CD4-positive, alpha-beta memory T cell (primary cell): ENCODE data around the gene CRIM1. TPM values are rescaled to one million over a fixed set of nuclear protein-coding genes. Genes with fewer than 3 reads are reported as not detected.

Experiments used
- CTCF ChIA-PET: fragments of 350-600 bp; sonication (Branson Sonifier 250); formaldehyde crosslinking; loops from one replicate; lab custom pipeline; 2021; ENCODE audit warnings: inconsistent platforms; ENCODE audit not compliant: partially characterized antibody; lab: Charles Lee
- POLR2A ChIA-PET: fragments of 350-600 bp; sonication (Branson Sonifier 250); formaldehyde crosslinking; loops from one replicate; lab custom pipeline; 2021; ENCODE audit not compliant: partially characterized antibody; lab: Charles Lee
- DNase-seq, 5 donors: peaks; one replicate each; pipeline versions ENCODE4 v3.0.0 to v3.0.0-alpha.2; 2020 to 2022; ENCODE audit warnings: mixed read lengths in 1 of 5
- H3K27ac ChIP-seq: one replicate; pipeline ENCODE4 v1.7.0; 2013; ENCODE audit warnings: low read depth, low read length
- H3K27me3 ChIP-seq: 2 replicates; pipeline ENCODE4 v1.7.0; 2013; ENCODE audit warnings: mild to moderate bottlenecking, low read length, moderate library complexity; ENCODE audit not compliant: insufficient read depth
- H3K36me3 ChIP-seq: 2 replicates; pipeline ENCODE4 v1.7.0; 2013; ENCODE audit warnings: mild to moderate bottlenecking, low read length, moderate library complexity; ENCODE audit not compliant: insufficient read depth
- H3K4me1 ChIP-seq: 2 replicates; pipeline ENCODE4 v1.7.0; 2013; ENCODE audit warnings: mild to moderate bottlenecking, low read length, moderate library complexity; ENCODE audit not compliant: insufficient read depth
- H3K4me3 ChIP-seq, 2 donors: one replicate each; pipeline ENCODE4 v1.7.0; 2013; ENCODE audit warnings: low read length in 2 of 2, mild to moderate bottlenecking in 1 of 2
- H3K9me3 ChIP-seq, 2 donors: one replicate each; pipeline ENCODE4 v1.7.0; 2013; ENCODE audit warnings: low read length in 2 of 2, control low read depth in 1 of 2; ENCODE audit not compliant: control insufficient read depth in 1 of 2
- H3K27ac Mint-ChIP-seq, 7 donors: one replicate each; pipeline ENCODE4 v1.8.0; 2020 to 2021; ENCODE audit warnings: mixed read lengths in 7 of 7, mild to moderate bottlenecking in 6 of 7, inconsistent platforms in 3 of 7, moderate library complexity in 3 of 7
- H3K27me3 Mint-ChIP-seq, 2 donors: one replicate each; pipeline ENCODE4 v1.8.0; 2020 to 2021; ENCODE audit warnings: mixed read lengths in 2 of 2
- H3K36me3 Mint-ChIP-seq, 2 donors: one replicate each; pipeline ENCODE4 v1.8.0; 2020 to 2021; ENCODE audit warnings: mixed read lengths in 2 of 2, inconsistent platforms in 1 of 2, mild to moderate bottlenecking in 1 of 2
- H3K4me1 Mint-ChIP-seq, 4 donors: one replicate each; pipeline ENCODE4 v1.8.0; 2020 to 2021; ENCODE audit warnings: mixed read lengths in 4 of 4, mild to moderate bottlenecking in 1 of 4
- H3K4me3 Mint-ChIP-seq, 8 donors: one replicate each; pipeline ENCODE4 v1.8.0; 2020 to 2021; ENCODE audit warnings: mixed read lengths in 8 of 8, mild to moderate bottlenecking in 7 of 8, moderate library complexity in 6 of 8, inconsistent platforms in 3 of 8
- H3K9me3 Mint-ChIP-seq, 8 donors: one replicate each; pipeline ENCODE4 v1.8.0; 2020 to 2021; ENCODE audit warnings: mixed read lengths in 8 of 8, mild to moderate bottlenecking in 5 of 8, inconsistent platforms in 3 of 8, moderate library complexity in 1 of 8
- intact Hi-C: fragments of 100-400 bp; cut with micrococcal nuclease; formaldehyde crosslinking; loops from one replicate; pipeline ENCODE4 v1.15.1; 2023
- polyA plus RNA-seq, 2 donors: library from polyadenylated mRNA; unstranded; fragments of 300-500 nt; fragmentation: Illumina TruSeq; gene quantifications; one replicate each; pipeline ENCODE4 v1.2.3, GENCODE V29; 2021
- total RNA-seq, 2 experiments: library from RNA; stranded (reverse); gene quantifications; one replicate each; pipeline ENCODE4 v1.2.3, GENCODE V29; 2021

Gene CRIM1
- total and polyA plus RNA-seq, 4 experiments from 2014 or later: 0.91 to 12.0 (median 6.8) TPM; not detected in 1

DNA sequence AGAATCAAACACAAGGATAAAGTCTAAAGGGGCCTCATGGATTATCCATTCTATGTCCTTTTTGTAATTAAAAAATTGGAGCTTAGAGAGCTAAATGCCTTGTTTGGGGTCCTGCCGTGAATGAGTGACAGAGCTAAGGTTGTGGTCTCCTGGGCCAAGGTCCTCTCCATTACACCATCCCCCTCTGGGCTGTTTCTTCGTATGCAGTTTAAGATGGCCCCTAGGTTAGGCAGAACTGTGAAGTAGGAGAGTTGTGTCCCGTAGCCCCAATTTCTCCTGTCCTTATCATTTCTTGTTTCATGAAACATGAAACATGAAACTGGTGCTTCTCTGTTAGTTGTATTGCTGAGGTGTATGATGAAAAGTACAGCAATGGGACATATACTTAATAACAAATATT lies 32.9 kb downstream of the CRIM1 start:
- no peaks in the 10 kb centered on the region for H3K36me3 ChIP-seq
- no peaks in the 10 kb centered on the region for H3K36me3 Mint-ChIP-seq
- H3K4me1 Mint-ChIP-seq: peaks cover 5 to 18% (median 12%) of the 10 kb centered on the region in 4 donors
- no peaks in the 10 kb centered on the region for H3K27me3 Mint-ChIP-seq
- no peak overlapping the region for H3K27ac Mint-ChIP-seq
- peaks cover 7% of the 10 kb centered on the region for H3K4me1 ChIP-seq
- CTCF ChIA-PET: no interaction called here
- H3K27ac ChIP-seq: no peak overlapping the region
- H3K27me3 ChIP-seq: no peaks in the 10 kb centered on the region
- intact Hi-C loops: no loop called here
- no peak overlapping the region for H3K4me3 ChIP-seq
- DNase-seq: no peak
- POLR2A ChIA-PET: no interaction called here
- H3K9me3 ChIP-seq: no peaks in the 10 kb centered on the region
- no peaks in the 10 kb centered on the region for H3K9me3 Mint-ChIP-seq
- no peak overlapping the region for H3K4me3 Mint-ChIP-seq

DNA sequence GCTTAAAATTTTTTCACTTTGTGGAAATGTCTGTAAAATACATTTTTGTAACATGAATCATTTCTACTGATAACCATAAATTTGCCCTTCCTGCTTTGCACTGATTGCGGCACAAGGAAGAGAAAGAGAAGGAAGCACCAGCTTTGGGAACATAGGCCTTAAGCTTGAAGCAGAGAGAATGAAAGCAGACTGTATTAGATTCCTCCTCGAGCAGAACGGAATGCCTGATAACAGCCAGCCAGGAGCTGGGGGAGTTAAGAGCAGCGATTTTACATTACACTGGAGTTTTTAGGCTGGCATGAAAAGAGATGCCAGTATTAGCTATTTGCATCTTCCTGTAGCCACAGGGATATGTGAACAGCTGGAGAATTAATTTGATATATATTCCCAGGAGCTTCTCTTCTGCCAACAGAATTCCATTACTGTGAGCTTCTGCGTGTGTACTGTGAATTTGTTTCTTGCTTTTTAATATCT lies 33.5 kb downstream of the CRIM1 start:
- no peak overlapping the region for H3K4me3 Mint-ChIP-seq
- peaks cover 7% of the 10 kb centered on the region for H3K4me1 ChIP-seq
- POLR2A ChIA-PET: no interaction called here

DNA sequence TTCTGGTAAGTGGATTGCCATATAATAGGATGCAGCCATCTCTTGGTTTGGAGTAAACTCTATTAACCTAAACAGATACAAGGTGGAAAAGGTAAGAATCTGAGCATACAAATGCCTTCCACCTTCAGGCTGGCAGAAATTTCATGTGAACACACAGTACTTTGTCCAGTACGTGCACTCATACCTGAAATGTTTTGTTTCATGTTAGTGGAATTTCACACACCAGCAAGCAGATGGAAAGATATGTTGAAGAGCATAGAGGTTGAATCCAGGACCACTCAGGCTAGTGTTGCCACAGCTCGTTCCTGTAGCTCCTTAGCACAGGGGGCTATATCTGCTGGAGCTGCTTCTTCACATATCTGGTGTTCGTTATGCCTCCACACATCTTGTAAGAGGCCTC lies 34.0 kb downstream of the CRIM1 start:
- H3K4me1 ChIP-seq: peaks cover 7% of the 10 kb centered on the region

More for the DNA sequence above, 33.5 kb downstream of the CRIM1 start:
- Histone ChIP-seq H3K4me3 (no peak overlapping the region), H3K36me3 (no peaks in the 10 kb centered on the region), H3K9me3 (no peaks in the 10 kb centered on the region), H3K27ac (no peak overlapping the region), H3K27me3 (no peaks in the 10 kb centered on the region)
- Mint-ChIP-seq H3K36me3 (no peaks in the 10 kb centered on the region), H3K4me1 (peaks cover 5 to 18% (median 12%) of the 10 kb centered on the region in 4 donors), H3K27me3 (no peaks in the 10 kb centered on the region), H3K9me3 (no peaks in the 10 kb centered on the region), H3K27ac (no peak overlapping the region)
- DNase-seq: no peak
- CTCF ChIA-PET: interaction anchor here (0.9 to 1.0 kb wide), 2 partner anchors 36 to 390 kb away, joined by 3 to 4 read pairs; no protein-coding TSS in a partner anchor
- intact Hi-C loops: no loop called here

DNA sequence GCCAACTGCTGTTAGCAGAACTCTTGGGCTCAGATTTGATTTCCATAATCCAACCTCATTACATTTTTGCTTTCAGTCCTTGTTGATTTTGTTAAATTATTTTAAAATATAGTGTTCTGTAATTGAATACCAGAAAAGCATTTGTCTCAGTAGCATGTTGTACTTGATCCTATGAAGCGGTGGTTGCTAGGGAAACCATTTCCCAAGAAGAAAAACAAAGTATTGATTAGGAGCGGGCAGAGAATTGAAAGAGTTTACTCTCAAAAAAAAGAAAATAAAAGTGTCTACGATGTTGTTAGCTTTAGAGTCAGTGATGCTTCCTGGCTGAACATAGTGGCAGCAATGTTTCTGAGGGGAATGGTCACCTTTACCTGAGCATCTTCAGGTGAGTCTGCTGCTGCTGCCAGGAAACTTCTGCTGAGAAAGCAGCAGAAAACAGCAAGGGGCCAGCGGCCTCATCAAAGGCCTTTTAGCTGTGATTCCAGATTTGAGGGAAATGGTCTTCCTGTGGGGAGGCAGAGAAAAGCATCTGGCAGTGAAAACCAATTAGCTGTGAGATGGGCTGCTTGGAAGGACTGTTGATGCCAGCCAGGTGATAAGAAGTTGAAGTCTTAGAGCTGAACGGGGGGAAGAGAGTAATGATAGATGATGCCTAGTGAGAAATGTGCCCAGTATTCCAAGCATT lies 37.1 kb downstream of the CRIM1 start:
- Histone ChIP-seq H3K4me3 (no peak overlapping the region), H3K36me3 (no peaks in the 10 kb centered on the region), H3K4me1 (peaks cover under 1% of the 10 kb centered on the region), H3K9me3 (no peaks in the 10 kb centered on the region), H3K27me3 (no peaks in the 10 kb centered on the region), H3K27ac (no peak overlapping the region)
- Mint-ChIP-seq H3K36me3 (no peaks in the 10 kb centered on the region), H3K27me3 (no peaks in the 10 kb centered on the region), H3K4me3 (no peak overlapping the region), H3K9me3 (peaks cover 0 to 2% (median 0%) of the 10 kb centered on the region in 8 donors), H3K27ac (no peak overlapping the region), H3K4me1 (peaks cover 1 to 3% (median 2%) of the 10 kb centered on the region in 4 donors)
- ChIA-PET POLR2A (no interaction called here), CTCF (no interaction called here)
- no peak for DNase-seq
- intact Hi-C loops: no loop called here

More for the DNA sequence above, 34.0 kb downstream of the CRIM1 start:
- Mint-ChIP-seq H3K4me3 (no peak overlapping the region), H3K4me1 (peaks cover 5 to 18% (median 12%) of the 10 kb centered on the region in 4 donors), H3K27ac (no peak overlapping the region), H3K27me3 (no peaks in the 10 kb centered on the region), H3K9me3 (no peaks in the 10 kb centered on the region), H3K36me3 (no peaks in the 10 kb centered on the region)
- intact Hi-C loops: no loop called here
- no peak for DNase-seq
- POLR2A ChIA-PET: no interaction called here
- H3K4me3 ChIP-seq: no peak overlapping the region
- CTCF ChIA-PET: interaction anchor here (0.9 to 1.0 kb wide), 2 partner anchors 37 to 390 kb away, joined by 3 to 4 read pairs; no protein-coding TSS in a partner anchor
- H3K36me3 ChIP-seq: no peaks in the 10 kb centered on the region
- H3K27me3 ChIP-seq: no peaks in the 10 kb centered on the region
- no peaks in the 10 kb centered on the region for H3K9me3 ChIP-seq
- H3K27ac ChIP-seq: no peak overlapping the region

DNA sequence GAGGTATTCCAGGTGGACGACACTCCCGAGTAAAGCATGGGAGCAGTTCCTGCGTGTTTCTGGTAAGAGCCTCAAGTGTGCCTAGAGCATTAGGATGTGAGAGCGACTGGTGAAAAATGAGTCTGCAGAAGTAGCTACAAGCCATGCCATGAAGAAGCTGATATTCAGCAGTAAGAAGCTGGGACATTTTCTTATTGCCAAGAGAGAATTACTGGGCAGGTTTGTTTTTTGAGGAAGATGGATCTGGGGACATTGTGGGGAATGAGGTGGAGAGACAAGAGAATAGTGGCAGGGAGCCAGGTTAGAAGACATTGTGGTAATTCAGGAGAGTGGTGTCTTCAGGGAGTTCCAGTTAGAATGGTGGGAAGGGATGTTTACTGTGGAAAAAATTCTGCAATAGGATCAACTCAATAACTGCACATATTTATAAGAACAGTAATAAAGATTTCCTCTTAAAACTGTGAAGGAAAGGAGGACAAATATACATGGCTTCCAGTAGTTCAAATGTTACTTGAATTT lies 38.2 kb downstream of the CRIM1 start:
- ChIA-PET POLR2A (no interaction called here), CTCF (no interaction called here)
- Histone ChIP-seq H3K4me3 (no peak overlapping the region), H3K27me3 (no peaks in the 10 kb centered on the region), H3K9me3 (no peaks in the 10 kb centered on the region), H3K36me3 (no peaks in the 10 kb centered on the region), H3K4me1 (no peaks in the 10 kb centered on the region), H3K27ac (no peak overlapping the region)
- intact Hi-C loops: no loop called here
- H3K4me1 Mint-ChIP-seq: no peaks in the 10 kb centered on the region
- H3K27me3 Mint-ChIP-seq: no peaks in the 10 kb centered on the region
- H3K36me3 Mint-ChIP-seq: no peaks in the 10 kb centered on the region
- no peak for DNase-seq
- H3K9me3 Mint-ChIP-seq: peaks cover 0 to 2% (median 0%) of the 10 kb centered on the region in 8 donors
- no peak overlapping the region for H3K27ac Mint-ChIP-seq
- H3K4me3 Mint-ChIP-seq: no peak overlapping the region

DNA sequence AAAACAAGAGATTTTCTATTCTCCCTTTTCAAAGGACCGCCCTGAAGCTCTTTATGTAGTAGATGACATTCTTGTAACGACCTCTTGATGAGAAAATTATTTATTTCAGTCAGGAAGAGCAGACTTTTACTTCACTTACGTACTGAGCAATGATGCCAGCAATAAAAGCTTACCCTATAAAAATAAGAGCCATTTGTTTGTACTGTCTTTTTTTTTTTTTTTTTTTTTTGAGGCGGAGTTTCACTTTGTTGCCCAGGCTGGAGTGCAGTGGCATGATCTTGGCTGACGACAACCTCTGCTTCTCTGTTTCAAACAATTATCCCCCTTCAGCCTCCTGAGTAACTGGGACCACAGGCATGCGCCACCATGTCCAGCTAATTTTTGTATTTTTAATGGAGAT lies 39.2 kb downstream of the CRIM1 start:
- H3K27me3 ChIP-seq: no peaks in the 10 kb centered on the region
- H3K36me3 ChIP-seq: no peaks in the 10 kb centered on the region
- CTCF ChIA-PET: no interaction called here
- H3K27ac ChIP-seq: no peak overlapping the region
- DNase-seq: no peak
- no peaks in the 10 kb centered on the region for H3K4me1 ChIP-seq
- POLR2A ChIA-PET: no interaction called here
- no peak overlapping the region for H3K27ac Mint-ChIP-seq
- H3K36me3 Mint-ChIP-seq: no peaks in the 10 kb centered on the region
- H3K9me3 ChIP-seq: no peaks in the 10 kb centered on the region
- no peaks in the 10 kb centered on the region for H3K27me3 Mint-ChIP-seq
- peaks cover 0 to 2% (median 0%) of the 10 kb centered on the region in 8 donors for H3K9me3 Mint-ChIP-seq
- no peak overlapping the region for H3K4me3 ChIP-seq
- H3K4me1 Mint-ChIP-seq: no peaks in the 10 kb centered on the region
- no peak overlapping the region for H3K4me3 Mint-ChIP-seq
- intact Hi-C loops: no loop called here

DNA sequence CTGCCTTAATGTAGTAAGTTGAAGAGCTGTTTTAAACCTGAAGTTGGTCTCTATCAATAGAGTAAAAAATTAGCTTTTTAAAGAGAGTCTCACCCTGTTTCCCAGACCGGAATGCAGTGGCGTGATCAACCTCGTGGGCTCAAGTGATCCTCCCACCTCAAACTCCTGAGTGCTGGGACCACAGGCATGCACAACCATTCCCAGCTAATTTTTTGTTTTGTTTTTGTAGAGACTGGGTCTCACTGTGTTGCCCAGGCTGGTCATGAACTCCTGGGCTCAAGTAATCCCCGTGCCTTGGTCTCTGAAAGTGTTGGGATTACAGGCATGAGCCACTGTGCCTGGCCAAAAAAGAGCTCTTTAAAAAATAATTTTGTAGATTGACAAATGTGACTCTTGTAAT lies 40.3 kb downstream of the CRIM1 start:
- no peaks in the 10 kb centered on the region for H3K27me3 ChIP-seq
- ChIA-PET POLR2A (no interaction called here), CTCF (interaction anchor here (0.9 kb wide), 2 partner anchors 20 to 43 kb away, joined by 3 read pairs; no protein-coding TSS in a partner anchor)
- Mint-ChIP-seq H3K4me3 (no peak overlapping the region), H3K4me1 (no peaks in the 10 kb centered on the region), H3K9me3 (peaks cover 0 to 2% (median 0%) of the 10 kb centered on the region in 8 donors), H3K27me3 (no peaks in the 10 kb centered on the region), H3K27ac (no peak overlapping the region), H3K36me3 (no peaks in the 10 kb centered on the region)
- no peak overlapping the region for H3K4me3 ChIP-seq
- no peaks in the 10 kb centered on the region for H3K36me3 ChIP-seq
- no peaks in the 10 kb centered on the region for H3K4me1 ChIP-seq
- no peaks in the 10 kb centered on the region for H3K9me3 ChIP-seq
- no peak overlapping the region for H3K27ac ChIP-seq
- no peak for DNase-seq
- intact Hi-C loops: no loop called here
